Measurements from ENCODE around the gene PPP1R14C.

PPP1R14C gene

DNA sequence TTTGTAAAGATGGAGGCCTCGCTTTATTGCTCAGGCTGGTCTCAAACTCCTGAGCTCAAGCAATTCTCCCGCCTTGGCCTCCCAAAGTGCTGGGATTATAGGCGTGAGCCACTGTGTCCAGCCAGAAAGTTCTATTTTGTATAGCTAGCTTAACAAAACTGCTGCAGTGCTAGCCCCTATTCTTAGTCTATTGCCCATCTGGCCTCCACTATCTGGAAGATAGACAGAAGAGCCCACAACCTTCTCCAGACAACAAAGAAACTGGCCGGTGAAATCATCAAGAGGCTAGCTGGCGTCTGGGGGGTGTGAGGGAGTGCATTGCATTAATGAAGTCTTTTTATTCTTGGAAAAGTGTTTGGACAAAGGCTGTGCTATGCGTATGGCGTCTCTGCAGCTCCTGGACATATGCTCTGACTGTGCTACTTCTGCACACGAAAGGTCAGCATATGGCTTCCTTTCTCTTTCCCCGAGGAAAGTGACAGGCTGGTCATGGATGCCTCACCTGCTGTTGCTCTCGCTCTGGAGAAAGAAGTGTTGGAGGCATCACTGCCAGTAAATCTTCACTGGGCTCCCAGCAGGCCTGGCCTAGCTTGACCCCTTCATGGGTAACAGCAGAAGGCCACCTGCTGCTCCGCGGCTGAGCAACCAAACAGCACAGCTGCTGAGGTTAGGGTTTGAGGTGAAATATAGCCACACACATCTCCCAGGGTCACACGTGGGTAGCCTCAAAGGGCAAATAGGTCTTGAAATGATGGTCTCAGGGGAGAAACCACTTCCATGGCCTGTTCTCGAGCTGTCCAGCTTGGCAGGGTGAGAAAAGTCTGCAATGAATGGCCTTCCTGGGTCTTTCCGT, 130.8 kb downstream of the PPP1R14C start:
- DNase-seq, result no peak

DNA sequence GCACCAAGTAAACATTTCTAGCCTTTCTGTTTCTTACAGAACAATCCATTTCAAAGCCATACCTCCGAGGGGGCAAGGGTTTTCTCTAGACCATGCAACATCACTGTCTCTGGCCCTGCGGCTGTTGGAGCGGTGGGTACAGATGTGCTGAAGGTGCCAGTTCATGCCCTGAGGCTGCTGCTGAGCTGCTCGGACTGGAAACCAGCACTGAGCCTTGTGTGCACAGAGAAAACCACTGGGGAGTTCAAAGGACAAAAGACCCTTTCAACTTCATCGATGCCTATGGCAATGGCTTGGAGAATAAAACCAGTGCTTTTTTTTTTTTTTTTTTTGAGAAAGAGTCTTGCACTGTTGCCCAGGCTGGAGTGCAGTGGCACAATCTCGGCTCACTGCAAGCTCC, 132.6 kb downstream of the PPP1R14C start:
- DNase-seq, result no peak

DNA sequence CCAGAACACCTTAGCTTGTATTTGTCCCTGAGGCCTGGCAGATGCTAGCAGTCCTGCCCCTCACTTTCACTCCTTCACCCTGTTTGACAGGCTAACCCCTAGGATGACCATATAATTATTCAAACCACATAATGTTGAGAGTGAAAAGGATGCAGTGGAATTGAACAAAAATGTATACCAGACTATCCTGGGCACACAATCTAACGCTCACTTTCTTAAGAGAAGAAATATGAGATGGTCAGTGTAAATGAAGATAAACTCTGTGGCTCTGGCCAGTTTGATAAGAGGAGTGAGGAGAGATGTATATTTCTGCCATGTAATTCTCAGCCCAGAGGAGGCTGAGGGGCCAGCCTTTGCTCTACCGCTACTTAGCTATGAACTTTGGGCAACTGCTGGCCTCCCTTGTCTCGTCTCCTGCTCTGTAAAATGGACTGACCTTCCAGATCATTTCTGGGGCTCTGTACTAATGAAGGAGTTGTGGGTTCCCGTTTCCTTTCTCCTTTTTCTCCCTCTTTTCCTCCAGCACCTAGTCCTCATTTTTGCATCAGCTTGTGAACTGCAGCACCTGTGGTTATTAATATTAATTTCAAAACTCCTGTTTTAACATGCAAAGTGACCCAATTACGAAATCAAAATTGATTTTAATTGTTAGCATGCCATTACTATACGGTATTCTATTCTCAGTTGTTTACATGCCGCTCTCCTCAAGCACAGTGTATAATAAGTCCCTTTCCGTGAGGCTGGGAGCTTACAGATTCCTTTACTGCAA, 133.5 kb downstream of the PPP1R14C start:
- no peak for DNase-seq

- no peak for DNase-seq
Observed at GRCh38 chr6:150276937-150277742, 134.3 kb downstream of the PPP1R14C start.

- DNase-seq, result no peak
Observed at GRCh38 chr6:150279533-150279932, 136.7 kb downstream of the PPP1R14C start.

GRCh38 chr6:150280703-150281102, 137.9 kb downstream of the PPP1R14C start:
- DNase-seq, result no peak

GRCh38 chr6:150281767-150282166, 138.9 kb downstream of the PPP1R14C start:
- DNase-seq, result no peak

GRCh38 chr6:150282806-150283205, 140.0 kb downstream of the PPP1R14C start:
- DNase-seq, result no peak

DNA sequence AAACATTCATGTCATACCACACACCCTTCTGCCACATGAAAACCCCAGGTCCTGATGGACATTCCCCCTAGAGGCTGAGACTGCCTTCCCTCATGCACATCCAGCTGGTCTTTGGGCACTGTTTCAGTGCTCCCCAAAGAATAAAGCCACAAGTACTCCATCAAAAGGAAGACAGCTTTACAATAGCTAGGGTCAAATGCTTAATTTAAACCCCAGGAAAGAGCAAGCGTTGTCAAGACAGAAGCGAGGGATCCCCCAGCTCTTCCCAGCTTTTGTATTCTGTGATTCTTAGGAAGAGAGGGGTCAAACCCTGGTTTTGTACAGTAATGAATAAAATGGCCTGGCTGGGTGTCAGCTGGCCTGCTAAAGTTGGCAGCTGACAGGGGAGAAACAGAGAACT, 143.6 kb downstream of the PPP1R14C start:
- no peak for DNase-seq

DNA sequence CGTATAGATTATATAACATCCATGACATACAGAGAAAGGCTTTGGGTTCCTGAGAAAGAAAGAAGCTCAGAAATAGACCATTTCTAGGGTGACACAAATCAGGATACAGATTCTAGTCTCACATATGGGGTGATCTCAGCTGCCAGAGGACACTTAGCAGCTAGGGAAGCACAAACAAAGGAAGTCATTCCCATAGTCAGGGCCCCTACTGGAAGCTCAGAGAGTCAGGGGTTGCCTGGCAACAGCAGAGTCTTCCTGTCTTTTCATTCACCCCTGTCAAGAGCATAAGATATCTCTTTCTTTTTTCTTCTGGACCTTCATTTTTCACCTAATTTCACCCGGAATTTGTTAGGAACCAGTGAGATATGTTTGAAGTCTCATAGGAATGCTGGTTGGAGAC, 144.1 kb downstream of the PPP1R14C start:
- no peak for DNase-seq

DNA sequence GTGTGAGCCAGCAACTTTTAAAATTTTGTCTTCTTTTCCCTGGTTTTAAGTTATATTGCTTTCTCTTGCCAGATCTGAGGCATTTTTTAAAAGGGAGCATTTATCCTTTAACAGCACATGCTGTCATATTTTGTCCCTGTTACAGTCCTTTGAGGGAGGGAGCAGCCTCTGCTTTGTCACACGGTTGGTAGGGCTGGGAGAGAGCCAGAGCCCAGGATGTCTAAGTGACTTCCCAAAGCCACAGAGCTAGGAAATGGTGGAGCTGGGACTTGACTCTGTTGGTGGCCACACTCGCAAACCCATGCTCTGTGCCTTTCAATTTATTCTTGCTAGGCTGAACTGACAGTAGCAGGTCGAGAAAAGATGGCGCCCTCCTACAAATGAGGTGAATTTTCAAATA, 145.6 kb downstream of the PPP1R14C start:
- DNase-seq, result no peak

GRCh38 chr6:150289454-150290071, 146.7 kb downstream of the PPP1R14C start:
- no peak for DNase-seq

DNA sequence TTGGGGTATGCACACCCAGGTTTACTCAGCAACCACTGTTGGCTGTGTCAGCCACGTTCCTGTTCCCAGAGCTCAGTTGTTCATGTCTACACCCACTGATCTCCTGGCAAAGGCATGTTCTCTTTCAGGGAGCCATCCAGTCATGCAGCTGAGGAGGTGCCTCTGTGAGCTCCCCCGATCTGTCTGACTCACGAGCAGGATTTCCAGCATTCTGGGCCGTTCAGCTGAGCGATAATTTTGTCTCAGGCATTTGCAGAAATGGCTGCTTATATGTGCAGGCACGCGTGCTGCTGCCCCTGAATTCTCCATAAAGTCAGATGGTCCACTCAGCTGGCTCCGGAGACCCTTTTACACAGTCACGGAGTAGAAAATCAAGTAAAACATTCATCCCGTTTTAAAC, 147.6 kb downstream of the PPP1R14C start:
- DNase-seq, result no peak

GRCh38 chr6:150291968-150292710, 149.3 kb downstream of the PPP1R14C start:
- DNase-seq, result no peak

- no peak for DNase-seq
Observed at GRCh38 chr6:150293019-150293418, 150.2 kb downstream of the PPP1R14C start.

- no peak for DNase-seq
Observed at GRCh38 chr6:150293423-150294173, 150.8 kb downstream of the PPP1R14C start.

GRCh38 chr6:150296890-150297289, 154.0 kb downstream of the PPP1R14C start:
- DNase-seq, result no peak

GRCh38 chr6:150297327-150298029, 154.6 kb downstream of the PPP1R14C start:
- no peak for DNase-seq

DNA sequence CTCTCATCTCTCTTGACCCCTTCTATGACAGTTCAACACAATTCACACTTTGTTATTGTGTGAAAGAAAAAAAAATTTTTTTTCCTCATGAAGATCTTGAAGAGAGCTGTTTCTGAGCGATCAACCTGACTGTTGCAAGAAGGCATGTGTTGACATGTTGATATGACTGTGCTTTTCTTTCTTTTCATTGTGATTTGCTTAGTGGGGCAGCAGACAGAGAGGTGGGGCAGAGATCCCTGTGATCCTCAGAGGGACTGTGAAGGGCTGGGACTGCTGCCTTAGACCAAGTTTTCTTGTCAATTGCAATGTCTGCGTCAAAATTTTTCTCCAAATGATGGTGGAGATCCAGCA, 155.2 kb downstream of the PPP1R14C start:
- DNase-seq, result no peak

DNA sequence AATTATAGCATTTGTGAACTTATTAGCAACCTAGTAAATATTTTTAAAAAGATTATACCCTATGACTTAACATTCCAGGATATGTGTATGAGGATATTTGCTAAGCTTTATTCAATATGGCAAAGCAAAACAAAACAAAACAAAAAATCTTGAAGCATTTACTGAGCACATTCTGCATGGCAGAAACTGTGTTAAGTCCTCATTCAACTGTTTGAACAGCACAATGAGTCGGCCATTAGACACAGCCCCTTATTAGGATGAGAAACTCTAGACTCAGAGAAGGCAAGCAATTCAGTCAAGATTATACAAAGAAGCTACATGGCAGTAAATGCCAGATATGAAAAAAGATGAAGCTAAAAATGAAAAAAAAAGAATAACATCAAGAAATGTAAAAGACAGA, 155.8 kb downstream of the PPP1R14C start:
- no peak for DNase-seq
